HG02973 (cell line): ENCODE measurements around the gene CGB5.
"Not testable (repeated sequence)": the region's sequence is repeated elsewhere in the genome, so short reads cannot be mapped to it uniquely, and the experiment has no call there.

Experiments used
- ATAC-seq: cut with Tn5 transposase; IDR thresholded peaks from one replicate; pipeline ENCODE4 v1.9.1; 2021; ENCODE audit warnings: moderate library complexity; ENCODE audit not compliant: unreplicated experiment

CGB5 gene

DNA sequence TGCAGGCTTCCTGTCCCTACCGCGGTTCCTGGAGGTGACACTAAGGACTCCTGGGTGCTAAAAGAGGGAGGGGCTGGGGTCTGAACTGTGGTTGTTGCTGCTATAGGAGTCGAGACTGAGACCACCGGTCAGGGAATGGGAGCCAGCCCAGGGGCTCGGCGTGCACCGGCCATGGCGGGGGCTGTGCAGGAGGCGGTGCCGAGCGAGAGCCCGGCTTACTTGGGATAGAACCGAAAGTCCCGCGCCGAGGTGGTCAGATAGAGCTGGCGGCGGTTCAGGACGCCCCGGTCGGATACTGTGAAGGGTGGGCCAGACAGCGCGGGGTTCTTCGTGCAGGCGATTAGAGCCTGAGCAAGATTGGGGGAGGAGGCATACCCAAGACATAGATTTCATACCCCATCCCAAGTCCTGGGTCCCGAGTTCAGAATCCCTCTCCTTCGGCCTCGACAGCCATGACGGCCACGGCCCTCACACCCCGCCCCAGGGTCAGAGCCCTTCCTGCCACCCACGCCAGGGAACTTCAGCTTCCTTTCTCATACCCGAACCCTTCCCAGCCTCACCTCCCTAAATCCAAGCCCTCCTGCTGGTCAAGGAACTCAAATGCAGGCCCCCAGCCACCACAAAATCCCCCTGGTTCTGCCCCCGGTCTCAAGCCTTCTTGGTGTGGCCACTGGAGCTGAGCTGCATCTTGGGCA, 13.4 kb downstream of the CGB5 start:
- not testable (repeated sequence) for ATAC-seq

DNA sequence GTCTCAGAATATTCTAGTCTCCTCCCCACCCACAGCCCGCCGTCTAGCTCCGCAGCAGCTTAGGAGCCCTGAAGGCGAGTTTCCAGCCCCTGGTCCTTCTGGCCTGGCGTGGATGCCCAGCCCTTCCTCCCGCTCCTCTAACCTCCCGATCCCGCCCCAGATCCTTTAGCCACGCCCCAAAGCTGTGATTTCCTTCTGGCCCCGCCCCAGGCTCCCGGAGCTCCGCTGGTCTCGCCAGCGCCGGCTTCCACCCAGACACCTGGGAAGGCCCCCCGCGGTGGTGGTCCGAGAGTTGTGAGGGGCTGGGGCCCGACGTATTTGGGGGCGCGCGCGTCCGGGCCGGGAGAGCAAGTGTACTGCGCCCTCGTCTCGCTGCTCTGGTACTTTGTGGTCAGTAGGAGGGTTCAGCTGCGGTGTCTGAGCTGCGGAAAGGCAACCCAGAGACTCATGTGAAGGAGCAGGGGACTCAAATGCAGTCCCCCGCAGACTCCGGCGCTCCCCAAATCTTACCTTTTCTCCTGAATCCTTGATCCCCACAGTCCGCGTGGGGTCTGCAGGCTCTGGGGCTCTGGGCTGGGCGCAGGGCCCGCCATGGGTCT, 14.1 kb downstream of the CGB5 start, which contains the start of gene CGB7:
TSS of gene CGB7 (minus strand) at position 114 of the 599 bp plus-strand sequence. CDS start 2,374 bp downstream, outside the sequence.
- ATAC-seq: no peak

DNA sequence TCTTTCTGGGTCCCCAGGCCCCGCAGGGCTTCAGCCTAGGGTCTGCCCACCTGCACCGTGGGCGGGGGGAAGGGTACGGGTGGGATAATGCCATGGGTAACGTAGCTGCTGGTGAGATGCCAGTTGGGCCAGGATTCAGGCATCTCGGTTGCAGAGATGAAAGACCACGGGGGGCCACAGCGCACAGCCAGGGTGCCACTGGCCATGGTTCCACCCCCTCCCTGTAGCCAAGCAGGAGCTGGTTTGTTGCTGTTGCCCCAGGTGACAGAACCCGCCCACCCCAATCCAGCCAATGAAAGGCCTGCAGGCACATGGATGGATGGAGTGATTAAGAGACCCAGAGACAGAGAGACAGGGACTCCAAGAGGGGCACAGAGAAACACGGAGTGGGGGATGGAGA, 14.9 kb downstream of the CGB5 start:
- no peak for ATAC-seq

DNA sequence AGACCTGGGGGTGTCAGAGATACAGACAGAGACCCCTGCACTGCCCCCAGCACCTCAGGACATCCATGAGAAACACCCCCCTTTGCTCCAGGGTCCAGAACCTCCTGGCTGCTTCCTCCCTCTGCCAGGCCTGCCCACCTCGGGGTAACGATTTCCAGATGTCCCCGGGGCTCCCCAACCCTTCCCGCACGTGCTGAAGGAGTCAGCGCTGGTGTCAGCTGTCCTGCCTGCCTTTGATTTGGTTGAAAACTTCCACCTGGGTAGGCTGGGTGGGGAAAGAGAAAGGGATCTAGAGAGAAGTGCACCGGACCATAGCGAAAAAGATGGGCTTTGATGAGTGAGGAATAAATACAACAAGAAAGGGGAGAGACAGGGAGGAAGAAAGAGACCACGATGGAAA, 15.4 kb downstream of the CGB5 start:
- no peak for ATAC-seq

DNA sequence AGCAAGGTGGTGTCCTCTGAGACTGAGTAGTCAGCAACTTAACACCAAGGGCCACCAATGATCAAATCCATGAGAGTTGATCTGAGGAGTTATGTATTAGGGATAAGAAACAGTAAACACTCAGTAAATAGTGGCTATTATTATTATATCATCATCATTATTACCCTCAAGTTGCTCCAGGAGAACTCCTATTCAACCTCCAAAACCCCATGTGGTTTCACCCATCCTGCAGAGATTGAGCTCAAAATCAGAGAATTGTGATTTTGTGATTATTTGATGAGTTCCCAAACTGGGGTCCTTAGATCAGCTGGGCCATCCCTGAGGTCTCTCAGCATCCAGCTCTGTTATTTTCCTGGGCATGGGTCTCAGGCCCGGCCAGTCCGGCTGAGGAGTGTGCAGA, 17.4 kb downstream of the CGB5 start:
- ATAC-seq: no peak

DNA sequence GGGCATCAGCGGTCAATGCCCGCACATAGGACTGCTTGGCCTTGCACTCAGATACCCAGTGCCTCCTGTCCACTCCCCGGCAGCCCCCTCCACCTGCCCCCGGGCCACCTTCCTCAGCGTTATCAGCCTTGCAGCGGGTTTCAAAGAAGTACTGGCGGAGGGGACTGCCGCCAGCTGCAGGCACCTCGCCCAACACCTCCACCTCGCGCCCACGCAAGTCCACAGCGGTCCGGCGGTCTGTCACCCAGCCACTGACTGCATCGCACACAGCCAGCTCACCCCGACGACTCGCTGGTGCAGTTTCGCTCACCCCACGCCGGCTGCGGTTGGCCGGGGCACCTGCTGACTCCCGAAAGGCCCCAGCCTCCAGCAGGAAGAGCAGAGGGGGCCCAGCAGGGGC, 17.8 kb downstream of the CGB5 start:
- no peak for ATAC-seq

DNA sequence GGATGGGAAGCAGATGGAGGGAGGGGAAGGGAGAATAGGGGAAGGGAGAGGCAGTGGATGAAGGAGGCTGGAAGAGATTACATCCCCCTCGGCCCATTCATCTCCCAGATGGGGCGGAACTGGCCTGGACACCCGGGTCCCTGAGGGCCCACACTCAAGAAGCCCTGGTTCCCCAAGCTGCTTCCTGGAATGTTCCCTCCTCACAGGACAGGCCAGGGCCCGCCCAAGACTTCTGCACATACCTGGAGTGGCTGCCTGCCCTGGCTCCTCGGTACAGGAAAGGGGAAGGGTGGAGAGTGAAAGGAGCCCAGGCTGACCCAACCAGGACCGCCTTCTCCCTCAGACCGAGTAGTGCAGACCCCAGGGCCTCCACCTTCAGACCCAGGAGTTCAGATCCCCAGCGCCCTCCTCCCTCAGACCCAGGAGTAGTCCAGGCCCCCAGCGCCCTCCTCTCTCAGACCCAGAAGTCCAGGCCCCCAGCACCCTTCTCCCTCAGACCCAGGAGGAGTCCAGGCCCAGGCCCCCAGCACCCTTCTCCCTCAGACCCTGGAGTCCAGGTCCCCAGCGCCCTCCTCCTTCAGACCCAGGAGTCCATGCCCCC, 20.5 kb downstream of the CGB5 start:
- ATAC-seq: no peak

DNA sequence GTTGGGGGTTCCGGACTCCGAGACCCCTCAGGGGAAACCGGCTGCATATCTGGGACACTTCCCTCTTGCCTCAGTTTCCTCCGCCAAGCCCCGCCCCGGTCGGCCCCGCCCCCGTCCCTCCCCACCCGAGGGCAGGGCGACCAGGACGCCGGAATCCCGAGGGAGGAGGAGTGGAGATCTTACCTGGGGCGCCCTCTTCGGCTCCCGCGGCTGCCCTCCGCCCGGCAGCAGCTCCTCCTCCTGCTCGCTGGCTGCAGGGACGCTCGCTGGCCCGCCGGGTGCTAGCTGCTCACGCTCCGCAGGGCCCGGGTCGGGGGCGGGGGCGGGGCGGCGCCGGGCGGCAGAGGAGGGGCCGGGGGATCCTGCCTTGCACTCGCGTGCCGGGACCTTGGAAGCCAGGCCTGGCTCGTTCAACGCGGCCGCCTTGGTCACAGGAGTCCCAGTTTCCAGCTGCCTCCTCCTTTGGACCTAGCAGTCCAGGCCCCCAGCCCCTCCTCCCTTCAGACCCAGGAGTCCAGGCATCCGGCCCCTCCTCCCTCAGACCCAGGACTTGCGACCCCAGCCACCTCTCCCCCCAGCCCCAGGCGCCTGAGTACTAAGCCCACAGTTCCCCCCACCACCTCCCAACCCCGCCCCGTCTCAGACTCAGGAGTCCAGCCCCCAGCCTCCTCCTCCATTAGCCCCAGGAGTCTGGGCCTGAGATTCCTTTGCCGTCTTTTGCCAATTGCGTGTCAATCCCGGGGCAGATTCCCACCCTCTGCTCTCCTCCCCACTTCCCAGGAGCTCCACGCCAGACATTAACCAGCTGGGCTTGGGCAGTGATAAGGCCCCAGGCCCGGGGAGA, 21.3 kb downstream of the CGB5 start, which contains the start of gene NTF4:
TSS of gene NTF4 (minus strand) at position 51 of the 844 bp plus-strand sequence. CDS start 2,821 bp downstream, outside the sequence.
- ATAC-seq: no peak

DNA sequence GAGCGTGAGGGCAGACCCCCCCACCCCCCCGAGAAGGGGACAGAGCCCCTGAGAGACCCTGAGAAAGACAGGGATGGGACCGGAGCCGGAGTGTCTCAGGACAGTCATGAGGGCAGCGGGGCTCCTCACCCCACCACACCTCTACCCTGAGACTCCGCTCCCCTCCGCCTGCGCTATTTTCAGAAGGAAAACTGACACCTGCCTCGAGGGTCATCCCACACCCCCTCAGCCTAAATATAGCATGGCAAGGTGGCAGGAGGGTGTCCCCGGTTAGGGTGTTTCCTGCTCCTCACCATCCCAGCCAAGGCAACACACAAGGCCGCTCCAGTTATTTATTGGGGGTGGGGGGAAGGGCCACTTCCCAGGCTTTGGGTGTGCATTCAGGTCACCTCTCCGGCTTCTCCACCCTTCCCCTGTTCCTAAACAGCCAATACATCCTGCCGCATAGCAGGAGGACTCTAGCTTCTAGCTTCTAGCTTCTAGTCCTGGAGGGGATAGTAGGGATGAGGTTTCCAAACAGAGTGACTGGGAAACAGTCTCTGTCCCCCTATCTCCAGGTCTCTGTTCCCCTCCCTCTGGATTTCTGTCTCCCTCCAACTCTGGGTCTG, 22.4 kb downstream of the CGB5 start:
- ATAC-seq: no peak

DNA sequence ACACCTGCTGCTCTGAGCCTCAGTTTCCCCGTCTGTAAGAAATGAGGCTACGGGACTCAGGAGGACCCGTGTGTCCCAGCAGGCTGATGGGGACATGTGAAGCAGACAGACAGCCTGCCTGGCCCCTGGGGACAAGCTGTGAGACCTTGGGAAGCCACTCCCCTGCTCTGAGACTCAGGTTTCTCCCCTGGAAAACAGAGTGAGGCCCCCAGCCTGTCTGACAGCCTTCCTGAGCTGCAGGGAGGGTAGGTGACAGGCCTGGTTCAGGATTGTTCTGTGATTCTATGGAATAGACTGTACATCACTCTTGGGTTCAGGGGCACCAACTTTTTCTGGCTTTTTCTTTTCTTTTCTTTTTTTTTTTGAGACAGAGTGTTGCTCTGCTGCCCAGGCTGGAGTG, 23.9 kb downstream of the CGB5 start:
- ATAC-seq: no peak

DNA sequence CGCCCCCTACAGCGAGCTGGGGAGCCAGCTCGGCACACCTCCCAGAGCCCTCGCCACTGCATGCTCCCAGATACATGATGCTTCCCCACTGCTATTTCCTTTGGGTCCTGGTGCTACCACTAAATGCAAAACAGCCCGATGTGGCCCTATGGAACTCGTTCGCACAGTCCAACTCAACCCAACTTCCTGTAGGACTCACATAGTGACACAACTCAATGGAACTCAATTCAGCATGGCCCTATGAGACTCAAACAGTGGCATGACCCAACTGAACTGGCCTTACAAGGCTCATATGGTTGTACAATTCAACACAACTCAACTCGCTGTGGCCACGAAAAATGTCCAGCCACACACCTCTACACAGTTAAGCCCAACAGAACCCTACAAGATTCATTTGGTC, 25.4 kb downstream of the CGB5 start:
- ATAC-seq: no peak

DNA sequence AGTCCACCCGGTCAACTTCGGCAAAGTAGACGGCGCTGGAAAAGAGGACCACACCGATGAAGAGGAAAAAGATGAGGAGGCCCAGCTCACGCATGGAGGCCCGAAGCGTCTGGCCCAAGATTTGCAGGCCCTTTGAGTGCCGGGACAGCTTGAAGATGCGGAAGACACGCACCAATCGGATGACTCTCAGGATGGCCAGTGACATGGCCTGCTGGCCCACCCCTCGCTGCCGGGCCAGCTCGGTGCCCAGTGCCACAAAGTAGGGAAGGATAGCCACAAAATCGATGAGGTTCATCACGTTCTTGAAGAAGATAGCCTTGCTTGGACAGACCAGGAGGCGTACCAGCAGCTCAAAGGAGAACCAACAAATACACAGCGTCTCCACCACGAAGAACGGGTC, 26.8 kb downstream of the CGB5 start:
- no peak for ATAC-seq

DNA sequence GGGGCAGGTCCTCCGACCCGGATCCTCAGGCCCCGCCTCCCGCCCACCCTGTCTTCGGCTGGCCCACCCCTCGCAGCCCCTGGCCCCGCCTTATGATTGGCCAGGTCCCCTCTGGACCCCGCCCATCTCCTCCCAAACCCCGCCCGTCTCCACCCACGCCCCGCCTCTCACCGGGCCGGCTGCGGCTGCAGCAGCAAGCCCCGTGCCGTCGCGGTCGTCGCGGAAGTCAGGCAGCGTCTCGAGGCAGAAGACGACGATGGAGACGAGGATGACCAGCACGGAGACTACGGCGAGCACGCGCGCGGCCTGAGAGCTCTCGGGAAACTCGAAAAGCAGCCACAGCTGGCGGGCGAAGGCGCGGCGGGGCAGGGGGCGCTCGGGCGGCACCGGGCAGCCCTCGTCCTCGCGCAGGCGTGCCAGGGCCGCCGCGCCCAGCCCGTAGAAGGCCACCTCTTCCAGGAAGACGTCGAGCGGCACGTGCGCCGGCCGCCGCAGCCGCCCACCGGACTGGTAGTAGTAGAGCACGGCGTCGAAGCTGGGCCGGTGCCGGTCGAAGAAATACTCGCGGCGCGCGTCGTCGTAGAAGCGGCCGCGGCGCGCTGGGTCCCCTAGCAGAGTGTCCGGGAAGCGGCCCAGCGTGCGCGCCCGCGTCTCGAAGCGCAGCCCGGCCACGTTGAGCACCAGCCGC, 28.4 kb downstream of the CGB5 start:
- ATAC-seq: no peak

DNA sequence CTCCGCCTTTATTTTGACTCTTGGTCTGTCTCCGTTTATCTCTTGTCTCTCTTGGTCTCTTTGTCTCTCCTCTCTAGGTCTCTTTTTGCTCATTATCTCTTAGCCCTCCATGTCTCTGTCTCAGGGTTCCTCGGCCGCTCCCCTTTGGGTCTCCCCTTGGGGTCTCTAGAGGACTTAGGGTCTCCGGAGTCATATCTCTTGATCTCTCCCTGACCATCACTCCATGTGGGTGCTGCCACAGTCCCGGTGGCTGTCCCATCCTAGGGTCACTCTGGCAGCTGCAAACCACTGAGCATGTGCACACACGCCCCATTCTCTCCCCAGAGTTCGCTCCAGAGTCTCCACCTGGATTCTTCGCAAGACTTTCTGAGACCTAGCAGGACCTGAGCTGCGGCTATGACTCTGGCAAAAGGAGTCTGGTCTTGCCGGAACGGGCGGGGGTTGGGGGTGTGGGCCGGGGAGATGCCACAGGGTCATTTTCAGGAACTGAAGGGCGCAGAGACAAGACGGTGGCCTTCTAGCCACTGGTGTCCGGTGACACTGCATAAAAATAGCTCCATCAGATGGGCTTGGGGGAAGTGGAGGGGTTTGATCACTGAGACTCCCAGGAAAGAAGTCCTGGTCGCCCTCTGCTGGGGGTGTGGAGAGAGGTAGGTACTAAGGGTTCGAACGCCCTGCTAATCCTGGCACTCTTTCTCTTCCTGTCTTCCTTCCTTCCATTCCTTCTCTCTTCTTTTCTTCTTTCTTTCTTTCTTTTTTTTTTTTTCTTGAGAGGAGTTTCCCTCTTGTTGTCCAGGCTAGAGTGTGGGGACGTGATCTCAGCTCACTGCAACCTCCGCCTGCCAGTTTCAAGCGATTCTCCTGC, 30.1 kb downstream of the CGB5 start:
- no peak for ATAC-seq

DNA sequence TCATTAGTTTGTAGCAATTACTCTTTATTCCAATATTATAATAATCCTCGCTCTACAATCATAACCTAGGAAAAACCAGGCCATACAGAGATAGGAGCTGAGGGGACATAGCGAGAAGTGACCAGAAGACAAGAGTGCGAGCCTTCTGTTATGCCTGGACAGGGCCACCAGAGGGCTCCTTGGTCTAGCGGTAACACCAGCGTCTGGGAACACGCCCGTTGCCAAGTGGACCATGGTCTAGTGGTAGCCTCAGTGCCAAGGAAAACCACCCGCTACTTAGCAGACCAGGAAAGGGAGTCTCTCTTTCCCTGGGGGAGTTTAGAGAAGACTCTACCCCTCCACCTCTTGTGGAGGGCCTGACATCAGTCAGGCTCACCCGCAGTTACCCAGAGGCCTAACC, 31.2 kb downstream of the CGB5 start:
- ATAC-seq: not testable (repeated sequence)

DNA sequence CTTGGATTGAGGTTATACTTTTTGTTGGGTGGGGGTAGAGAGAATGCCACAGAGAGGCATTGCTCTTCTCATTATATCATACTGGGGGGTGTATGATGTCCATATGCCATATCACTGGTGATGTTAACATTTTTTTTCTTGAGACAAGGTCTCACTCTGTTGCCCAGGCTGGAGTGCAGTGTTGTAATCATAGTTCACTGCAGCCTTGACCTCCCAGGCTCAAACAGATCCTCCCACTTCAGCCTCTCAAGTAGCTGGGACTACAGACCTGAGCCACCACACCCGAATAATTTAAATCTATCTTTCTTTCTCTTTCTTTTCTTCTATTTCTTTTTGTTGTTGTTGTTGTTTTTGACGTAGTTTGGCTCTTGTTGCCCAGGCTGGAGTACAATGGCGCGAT, 36.7 kb downstream of the CGB5 start:
- no peak for ATAC-seq

DNA sequence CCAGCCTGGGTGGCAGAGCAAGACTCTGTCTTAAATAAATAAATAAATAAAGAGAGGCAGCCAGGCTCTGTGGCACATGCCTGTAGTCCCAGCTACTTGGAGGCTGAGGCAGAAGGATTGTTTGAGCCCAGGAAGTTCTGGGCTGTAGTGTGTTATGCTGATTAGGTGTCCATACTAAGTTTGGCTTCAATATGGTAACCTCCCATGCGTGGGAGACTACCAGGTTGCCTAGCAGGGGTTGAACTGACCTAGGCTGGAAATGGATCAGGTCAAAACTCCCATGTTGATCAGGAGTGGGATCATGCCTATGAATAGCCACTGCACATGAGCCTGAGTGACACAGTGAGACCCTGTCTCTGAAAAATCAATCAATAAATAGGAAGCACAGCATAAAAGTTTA, 37.6 kb downstream of the CGB5 start:
- no peak for ATAC-seq

DNA sequence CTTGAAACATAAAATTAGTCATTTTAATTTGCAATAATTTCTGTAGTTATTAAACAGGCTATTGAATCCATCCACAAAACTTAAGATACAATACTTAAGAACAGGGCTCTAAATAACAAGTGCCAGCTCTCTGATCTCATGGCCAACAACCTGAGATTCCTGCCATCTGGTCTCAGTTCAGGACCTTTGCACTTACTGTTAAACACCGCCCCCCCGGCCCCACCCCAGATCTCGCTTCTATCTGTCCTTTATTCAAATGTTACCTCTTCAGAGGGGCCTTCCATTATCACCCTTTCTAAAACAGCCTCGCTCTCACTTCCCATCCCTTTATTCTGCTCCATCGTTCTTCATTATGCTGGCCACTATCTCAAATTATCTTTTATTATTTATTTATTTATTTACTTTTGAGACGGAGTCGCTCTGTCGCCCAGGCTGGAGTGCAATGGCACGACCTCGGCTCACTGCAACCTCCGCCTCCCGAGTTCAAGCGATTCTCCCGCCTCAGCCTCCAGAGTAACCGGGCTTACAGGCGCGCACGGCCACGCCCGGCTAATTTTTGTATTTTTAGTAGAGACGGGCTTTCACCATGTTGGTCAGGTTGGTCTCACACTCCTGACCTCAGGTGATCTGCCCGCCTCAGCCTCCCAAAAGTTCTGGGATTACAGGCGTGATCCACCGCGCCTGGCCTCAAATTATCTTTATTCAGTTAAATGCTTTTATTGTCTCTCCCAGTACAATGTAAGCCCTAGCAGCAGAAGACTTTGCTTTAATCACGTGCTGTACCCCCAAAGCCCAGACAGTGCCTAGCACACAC, 40.8 kb downstream of the CGB5 start:
- ATAC-seq: no peak
